DOHH2 (cell line): ENCODE measurements around the gene LCE2B.

Source experiments
- H3F3A ChIP-seq: fragments of 200-600 bp; sonication (generic), shearing (Covaris generic); 2 replicates; pipeline ENCODE4 v1.6.0; 2016; ENCODE audit warnings: antibody characterized with exemption, mild to moderate bottlenecking; ENCODE audit not compliant: control insufficient read depth, insufficient read depth
- H3K27ac ChIP-seq: fragments of 200-600 bp; sonication (generic); 2 replicates; pipeline ENCODE4 v1.5.1; 2014; ENCODE audit warnings: low read depth, mild to moderate bottlenecking, low read length, moderate library complexity
- H3K27me3 ChIP-seq: fragments of 200-600 bp; sonication (generic); 2 replicates; pipeline ENCODE4 v1.6.1; 2014; ENCODE audit warnings: mild to moderate bottlenecking, low read length, mixed read lengths; ENCODE audit not compliant: control insufficient read depth
- H3K36me3 ChIP-seq: fragments of 200-600 bp; sonication (generic); 2 replicates; pipeline ENCODE4 v1.6.1; 2014; ENCODE audit warnings: mild to moderate bottlenecking, low read length, moderate library complexity, mixed read lengths; ENCODE audit not compliant: control insufficient read depth
- H3K4me1 ChIP-seq: fragments of 200-600 bp; sonication (generic); 2 replicates; pipeline ENCODE4 v1.6.1; 2014; ENCODE audit warnings: mild to moderate bottlenecking, low read length, mixed read lengths; ENCODE audit not compliant: control insufficient read depth
- H3K4me2 ChIP-seq: fragments of 200-600 bp; sonication (generic); 2 replicates; pipeline ENCODE4 v1.6.0; 2014; ENCODE audit warnings: mild to moderate bottlenecking, low read length, moderate library complexity
- H3K4me3 ChIP-seq: fragments of 200-600 bp; sonication (generic); 2 replicates; pipeline ENCODE4 v1.5.1; 2014; ENCODE audit warnings: mild to moderate bottlenecking, low read length, mixed read lengths
- H3K79me2 ChIP-seq: fragments of 200-600 bp; sonication (generic); 2 replicates; pipeline ENCODE4 v1.6.1; 2014; ENCODE audit warnings: mild to moderate bottlenecking, low read length, mixed read lengths; ENCODE audit not compliant: control insufficient read depth
- H3K9me2 ChIP-seq: fragments of 200-600 bp; sonication (generic); replicated peaks from 2 replicates; pipeline ENCODE4 v1.6.1; 2014; ENCODE audit warnings: mild to moderate bottlenecking, low read length, mixed read lengths; ENCODE audit not compliant: control insufficient read depth
- H3K9me3 ChIP-seq: fragments of 200-600 bp; sonication (generic); 2 replicates; pipeline ENCODE4 v1.6.1; 2014; ENCODE audit warnings: antibody characterized with exemption, low read length, mixed read lengths; ENCODE audit not compliant: control insufficient read depth, insufficient read depth
- H4K20me1 ChIP-seq: fragments of 200-600 bp; sonication (generic); 2 replicates; pipeline ENCODE4 v1.6.0; 2014; ENCODE audit warnings: low read depth, mild to moderate bottlenecking, antibody characterized with exemption, low read length, moderate library complexity; ENCODE audit not compliant: control insufficient read depth, insufficient read depth
- EZH2phosphoT487 ChIP-seq: fragments of 200-600 bp; sonication (generic); IDR thresholded peaks from 2 replicates; pipeline ENCODE4 v1.6.1; 2017; ENCODE audit warnings: borderline replicate concordance, mild to moderate bottlenecking, antibody characterized with exemption, low read length, moderate library complexity, mixed read lengths
- TF ChIP-seq, protein P1 (sequence below): fragments of 200-600 bp; sonication (generic); IDR thresholded peaks from one replicate; pipeline ENCODE4 v1.5.1; 2014; ENCODE audit warnings: antibody characterized with exemption, mild to moderate bottlenecking, low read depth, low read length; ENCODE audit not compliant: poor library complexity, severe bottlenecking

The LCE2B gene

DNA sequence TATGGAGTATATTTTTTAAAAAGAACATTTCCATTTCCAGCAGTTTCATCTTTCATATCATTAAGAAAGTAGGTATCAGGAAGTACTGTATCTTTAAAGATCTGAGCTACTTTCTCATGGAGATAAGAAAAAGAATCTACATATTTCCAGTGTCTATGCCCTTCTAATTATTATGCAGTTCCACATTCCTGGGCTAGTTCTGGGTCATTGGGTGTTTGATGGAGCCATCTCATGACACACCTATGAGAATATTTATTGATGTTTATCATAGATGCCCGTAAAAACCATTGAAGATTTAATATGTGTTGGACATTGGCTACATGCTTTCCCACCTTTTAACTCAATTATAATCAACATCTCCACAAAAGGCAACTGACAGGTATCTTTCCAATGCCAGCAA lies 43.1 kb downstream of the LCE2B start:
- no peak for TF ChIP-seq EZH2phosphoT487
- TF ChIP-seq, protein P1, sequence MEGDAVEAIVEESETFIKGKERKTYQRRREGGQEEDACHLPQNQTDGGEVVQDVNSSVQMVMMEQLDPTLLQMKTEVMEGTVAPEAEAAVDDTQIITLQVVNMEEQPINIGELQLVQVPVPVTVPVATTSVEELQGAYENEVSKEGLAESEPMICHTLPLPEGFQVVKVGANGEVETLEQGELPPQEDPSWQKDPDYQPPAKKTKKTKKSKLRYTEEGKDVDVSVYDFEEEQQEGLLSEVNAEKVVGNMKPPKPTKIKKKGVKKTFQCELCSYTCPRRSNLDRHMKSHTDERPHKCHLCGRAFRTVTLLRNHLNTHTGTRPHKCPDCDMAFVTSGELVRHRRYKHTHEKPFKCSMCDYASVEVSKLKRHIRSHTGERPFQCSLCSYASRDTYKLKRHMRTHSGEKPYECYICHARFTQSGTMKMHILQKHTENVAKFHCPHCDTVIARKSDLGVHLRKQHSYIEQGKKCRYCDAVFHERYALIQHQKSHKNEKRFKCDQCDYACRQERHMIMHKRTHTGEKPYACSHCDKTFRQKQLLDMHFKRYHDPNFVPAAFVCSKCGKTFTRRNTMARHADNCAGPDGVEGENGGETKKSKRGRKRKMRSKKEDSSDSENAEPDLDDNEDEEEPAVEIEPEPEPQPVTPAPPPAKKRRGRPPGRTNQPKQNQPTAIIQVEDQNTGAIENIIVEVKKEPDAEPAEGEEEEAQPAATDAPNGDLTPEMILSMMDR: no peak
- no peaks in the 10 kb centered on the region for H3K27me3 ChIP-seq
- no peaks in the 10 kb centered on the region for H3K79me2 ChIP-seq
- no peaks in the 10 kb centered on the region for H3K9me3 ChIP-seq
- no peak overlapping the region for H3K27ac ChIP-seq
- H3K4me1 ChIP-seq: no peaks in the 10 kb centered on the region
- H3K4me3 ChIP-seq: no peak overlapping the region
- no peak overlapping the region for H3K4me2 ChIP-seq
- H3F3A ChIP-seq: no peaks in the 10 kb centered on the region
- no peaks in the 10 kb centered on the region for H3K9me2 ChIP-seq
- H4K20me1 ChIP-seq: no peaks in the 10 kb centered on the region
- no peaks in the 10 kb centered on the region for H3K36me3 ChIP-seq

DNA sequence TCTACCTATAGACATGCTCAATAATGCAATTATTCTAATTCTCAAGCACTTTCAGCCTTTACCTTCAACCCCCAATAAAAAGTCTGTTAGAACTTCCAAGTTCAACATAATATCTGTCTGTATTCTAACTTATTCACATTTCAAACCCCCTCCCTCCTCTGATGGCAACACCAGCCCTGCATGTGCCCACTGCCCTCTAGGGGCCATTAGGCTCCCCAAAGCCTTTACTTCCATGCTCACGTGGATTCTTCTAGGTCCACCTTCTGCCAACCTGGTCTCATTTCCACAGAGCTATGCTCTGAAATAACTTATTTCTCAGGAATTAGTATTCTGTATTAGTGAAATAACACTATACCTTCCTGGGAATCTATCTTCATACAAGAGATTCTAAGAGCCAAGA lies 49.7 kb downstream of the LCE2B start:
- TF ChIP-seq EZH2phosphoT487: no peak
- TF ChIP-seq, protein P1: peak; percentile 47
- no peak overlapping the region for H3K4me3 ChIP-seq
- H3K36me3 ChIP-seq: no peaks in the 10 kb centered on the region
- H4K20me1 ChIP-seq: no peaks in the 10 kb centered on the region
- no peaks in the 10 kb centered on the region for H3K4me1 ChIP-seq
- H3K4me2 ChIP-seq: no peak overlapping the region
- no peaks in the 10 kb centered on the region for H3F3A ChIP-seq
- no peaks in the 10 kb centered on the region for H3K9me3 ChIP-seq
- no peaks in the 10 kb centered on the region for H3K9me2 ChIP-seq
- no peaks in the 10 kb centered on the region for H3K79me2 ChIP-seq
- H3K27me3 ChIP-seq: no peaks in the 10 kb centered on the region
- H3K27ac ChIP-seq: no peak overlapping the region
